Neuronal stem cell (in vitro differentiated cells): Measurements from ENCODE around the gene RAPGEF2. TPM values are rescaled to one million over a fixed set of nuclear protein-coding genes. Genes with fewer than 3 reads are reported as not detected.

ENCODE experiments used
- DNase-seq: peaks from one replicate; pipeline ENCODE4 v3.0.0-alpha.2; 2013; ENCODE audit warnings: low spot score
- H2AFZ ChIP-seq: one replicate; pipeline ENCODE4 v1.6.1; 2013; ENCODE audit warnings: mild to moderate bottlenecking, low read length, inconsistent platforms
- H2AK5ac ChIP-seq: 2 replicates; pipeline ENCODE4 v1.6.1; 2013; ENCODE audit warnings: low read depth, mild to moderate bottlenecking, inconsistent platforms, low read length, moderate library complexity, mixed read lengths
- H2BK120ac ChIP-seq: 2 replicates; pipeline ENCODE4 v1.6.1; 2013; ENCODE audit warnings: low read depth, mild to moderate bottlenecking, inconsistent platforms, low read length, moderate library complexity, mixed read lengths
- H2BK12ac ChIP-seq: one replicate; pipeline ENCODE4 v1.6.1; 2013; ENCODE audit warnings: low read length, inconsistent platforms
- H2BK15ac ChIP-seq: 2 replicates; pipeline ENCODE4 v1.6.1; 2013; ENCODE audit warnings: mild to moderate bottlenecking, low read length, inconsistent platforms, mixed read lengths
- H2BK5ac ChIP-seq: one replicate; pipeline ENCODE4 v1.6.1; 2013; ENCODE audit warnings: inconsistent platforms, mild to moderate bottlenecking, low read length, moderate library complexity
- H3K14ac ChIP-seq: one replicate; pipeline ENCODE4 v1.6.1; 2013; ENCODE audit warnings: low read length, inconsistent platforms
- H3K18ac ChIP-seq: 2 replicates; pipeline ENCODE4 v1.6.1; 2013; ENCODE audit warnings: low read length, inconsistent platforms
- H3K23ac ChIP-seq: 2 replicates; pipeline ENCODE4 v1.6.1; 2013; ENCODE audit warnings: low read depth, mild to moderate bottlenecking, mixed read lengths, low read length, inconsistent platforms; ENCODE audit not compliant: poor library complexity
- H3K27ac ChIP-seq: replicated peaks from 3 replicates; pipeline ENCODE4 v1.5.1; 2013; ENCODE audit warnings: low read length, inconsistent platforms
- H3K27me3 ChIP-seq, 3 experiments: 2 replicates each; pipeline ENCODE4 v1.6.1; 2013; ENCODE audit warnings: low read length in 3 of 3, mild to moderate bottlenecking in 2 of 3, inconsistent platforms in 1 of 3, low read depth in 1 of 3, mixed read lengths in 1 of 3, moderate library complexity in 1 of 3; ENCODE audit not compliant: control insufficient read depth in 3 of 3, insufficient read depth in 3 of 3
- H3K36me3 ChIP-seq, 2 donors: replicated peaks in 1 of 2; 2 replicates each; pipeline ENCODE4 v1.6.1; 2013; ENCODE audit warnings: low read length in 2 of 2; ENCODE audit not compliant: control insufficient read depth in 2 of 2, insufficient read depth in 2 of 2
- H3K4ac ChIP-seq: 2 replicates; pipeline ENCODE4 v1.6.1; 2013; ENCODE audit warnings: inconsistent platforms, mild to moderate bottlenecking, low read length, moderate library complexity
- H3K4me1 ChIP-seq, 2 donors: 1 replicate in 1 of 2; 2 replicates in 1 of 2; pipeline ENCODE4 v1.6.1; 2013; ENCODE audit warnings: low read length in 2 of 2, low read depth in 1 of 2; ENCODE audit not compliant: control insufficient read depth in 2 of 2, insufficient read depth in 1 of 2
- H3K4me2 ChIP-seq: one replicate; pipeline ENCODE4 v1.6.1; 2013; ENCODE audit warnings: mild to moderate bottlenecking, low read length, inconsistent platforms; ENCODE audit not compliant: insufficient read depth, poor library complexity, severe bottlenecking
- H3K4me3 ChIP-seq, 2 donors: 2 replicates each; pipeline ENCODE4 v1.5.1; 2013; ENCODE audit warnings: low read length in 2 of 2, mild to moderate bottlenecking in 2 of 2, inconsistent platforms in 1 of 2, moderate library complexity in 1 of 2
- H3K79me1 ChIP-seq: one replicate; pipeline ENCODE4 v1.6.1; 2013; ENCODE audit warnings: low read depth, mild to moderate bottlenecking, inconsistent platforms, low read length, moderate library complexity
- H3K9ac ChIP-seq: one replicate; pipeline ENCODE4 v1.6.1; 2013; ENCODE audit warnings: mild to moderate bottlenecking, low read depth, low read length, inconsistent platforms; ENCODE audit not compliant: poor library complexity
- H3K9me3 ChIP-seq, 2 donors: replicated peaks in 1 of 2; 2 replicates each; pipeline versions ENCODE3 to v1.6.1; 2013; ENCODE audit warnings: low read length in 2 of 2, mild to moderate bottlenecking in 2 of 2, inconsistent platforms in 1 of 2, low read depth in 1 of 2, mixed read lengths in 1 of 2, moderate library complexity in 1 of 2; ENCODE audit not compliant: control insufficient read depth in 2 of 2, insufficient read depth in 1 of 2
- H4K8ac ChIP-seq: one replicate; pipeline ENCODE4 v1.6.1; 2013; ENCODE audit warnings: low read depth, mild to moderate bottlenecking, inconsistent platforms, low read length, moderate library complexity
- H4K91ac ChIP-seq: one replicate; pipeline ENCODE4 v1.6.1; 2013; ENCODE audit warnings: low read length, low read depth, mild to moderate bottlenecking, inconsistent platforms; ENCODE audit not compliant: poor library complexity
- WGBS, 2 donors: extraction: QIAGEN DNeasy Blood & Tissue Kit; methylation state at CpG; one replicate each; pipeline ENCODE4 v1.1.7; 2013; ENCODE audit warnings: missing lambda C conversion rate in 2 of 2, mixed read lengths in 1 of 2; ENCODE audit not compliant: insufficient read length in 2 of 2, insufficient replicate concordance in 1 of 2; ENCODE audit errors: extremely low coverage in 2 of 2; 5-methylcytosine and 5-hydroxymethylcytosine counted together
- polyA plus RNA-seq, 2 experiments: library from polyadenylated mRNA; stranded (reverse); fragments of 200-250 nt; gene quantifications; one replicate each; pipeline ENCODE4 v1.2.3, GENCODE V29; 2013

Gene RAPGEF2, protein sequence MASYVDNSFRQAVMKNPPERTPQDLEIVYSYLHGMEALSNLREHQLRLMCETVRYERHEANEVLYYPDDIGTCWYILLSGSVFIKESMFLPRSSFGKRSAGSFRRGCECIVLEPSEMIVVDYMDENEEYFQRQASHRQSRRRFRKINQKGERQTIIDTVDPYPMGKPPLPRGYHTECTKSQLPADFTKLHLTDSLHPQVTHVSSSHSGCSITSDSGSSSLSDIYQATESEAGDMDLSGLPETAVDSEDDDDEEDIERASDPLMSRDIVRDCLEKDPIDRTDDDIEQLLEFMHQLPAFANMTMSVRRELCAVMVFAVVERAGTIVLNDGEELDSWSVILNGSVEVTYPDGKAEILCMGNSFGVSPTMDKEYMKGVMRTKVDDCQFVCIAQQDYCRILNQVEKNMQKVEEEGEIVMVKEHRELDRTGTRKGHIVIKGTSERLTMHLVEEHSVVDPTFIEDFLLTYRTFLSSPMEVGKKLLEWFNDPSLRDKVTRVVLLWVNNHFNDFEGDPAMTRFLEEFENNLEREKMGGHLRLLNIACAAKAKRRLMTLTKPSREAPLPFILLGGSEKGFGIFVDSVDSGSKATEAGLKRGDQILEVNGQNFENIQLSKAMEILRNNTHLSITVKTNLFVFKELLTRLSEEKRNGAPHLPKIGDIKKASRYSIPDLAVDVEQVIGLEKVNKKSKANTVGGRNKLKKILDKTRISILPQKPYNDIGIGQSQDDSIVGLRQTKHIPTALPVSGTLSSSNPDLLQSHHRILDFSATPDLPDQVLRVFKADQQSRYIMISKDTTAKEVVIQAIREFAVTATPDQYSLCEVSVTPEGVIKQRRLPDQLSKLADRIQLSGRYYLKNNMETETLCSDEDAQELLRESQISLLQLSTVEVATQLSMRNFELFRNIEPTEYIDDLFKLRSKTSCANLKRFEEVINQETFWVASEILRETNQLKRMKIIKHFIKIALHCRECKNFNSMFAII (N-terminal part only)
- 19.0 TPM for polyA plus RNA-seq (2013, experiment 1 of 2)
- 19.5 TPM for polyA plus RNA-seq (2013, experiment 2 of 2)

DNA sequence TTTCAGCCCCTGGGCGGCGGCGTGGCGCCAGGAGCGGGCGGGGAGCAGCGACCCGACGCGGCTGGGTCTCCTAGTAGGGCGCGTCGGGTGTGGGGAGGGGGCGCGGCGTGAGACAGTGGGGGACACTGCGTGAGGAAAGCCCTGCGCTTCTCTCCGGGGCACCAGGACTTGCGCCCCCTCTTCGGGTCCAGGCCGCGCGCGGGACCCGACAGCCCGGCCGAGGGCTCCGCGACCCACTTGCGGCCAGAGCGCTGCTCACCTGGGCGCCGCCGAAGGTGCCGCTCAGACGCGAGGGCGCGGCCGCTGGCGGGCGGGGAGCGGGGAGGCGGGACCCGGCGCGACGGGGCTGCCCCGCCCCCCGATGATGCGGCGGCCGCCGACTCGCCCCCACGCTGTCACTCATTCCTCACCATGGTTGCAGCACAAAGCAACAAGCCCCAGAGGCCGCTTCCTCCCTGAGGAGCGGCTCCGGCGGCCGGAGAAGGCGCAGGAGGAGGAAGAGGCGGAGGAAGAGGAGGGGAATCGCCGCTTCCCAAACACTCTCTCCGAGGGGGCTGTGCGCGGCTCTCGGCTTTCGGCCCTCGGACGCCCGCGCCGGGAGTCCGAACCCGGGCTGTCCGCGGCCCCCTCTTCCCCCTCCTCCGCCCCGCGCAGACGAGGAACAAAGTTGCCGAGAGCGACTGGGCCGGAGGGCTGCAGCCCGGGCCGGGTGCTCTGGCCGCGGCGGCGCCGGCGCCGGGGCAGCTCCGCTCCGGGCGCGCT lies at the start of gene RAPGEF2:
RAPGEF2 (plus strand) TSS at position 458 of the 762 bp plus-strand sequence. CDS start 1,084 bp downstream, outside the sequence.
- H3K27ac ChIP-seq: peak within 1 kb of the TSS; percentile 78
- no peak within 1 kb of the TSS for H4K8ac ChIP-seq
- peaks cover 0 to 11% (median 8%) of the 10 kb centered on the region in 3 experiments for H3K27me3 ChIP-seq
- H3K4me2 ChIP-seq: peak within 1 kb of the TSS; percentile 96
- peak; percentile 90 for DNase-seq
- no peak within 1 kb of the TSS for H2BK120ac ChIP-seq
- peaks cover 1% of the 10 kb centered on the region for H3K79me1 ChIP-seq
- H3K18ac ChIP-seq: peak within 1 kb of the TSS; percentile 96
- H2AFZ ChIP-seq: peak within 1 kb of the TSS; percentile 97
- no peak within 1 kb of the TSS for H2AK5ac ChIP-seq
- H4K91ac ChIP-seq: no peak within 1 kb of the TSS
- no peaks in the 10 kb centered on the region for H3K36me3 ChIP-seq
- H3K9ac ChIP-seq: peak within 1 kb of the TSS; percentile 94
- H3K4me1 ChIP-seq: peaks cover 14 to 17% of the 10 kb centered on the region in 2 donors
- H2BK5ac ChIP-seq: peak within 1 kb of the TSS; percentile 91
- H3K14ac ChIP-seq: peak within 1 kb of the TSS; percentile 94
- H3K4me3 ChIP-seq: peak within 1 kb of the TSS; percentile 86 to 99
- H2BK15ac ChIP-seq: peak within 1 kb of the TSS; percentile 63
- H3K23ac ChIP-seq: peak within 1 kb of the TSS; percentile 87
- H3K4ac ChIP-seq: peak within 1 kb of the TSS; percentile 40
- no CpG with 5 or more reads among the region's 100 CpGs for WGBS, 2 donors
- H2BK12ac ChIP-seq: no peak within 1 kb of the TSS
- no peaks in the 10 kb centered on the region for H3K9me3 ChIP-seq

DNA sequence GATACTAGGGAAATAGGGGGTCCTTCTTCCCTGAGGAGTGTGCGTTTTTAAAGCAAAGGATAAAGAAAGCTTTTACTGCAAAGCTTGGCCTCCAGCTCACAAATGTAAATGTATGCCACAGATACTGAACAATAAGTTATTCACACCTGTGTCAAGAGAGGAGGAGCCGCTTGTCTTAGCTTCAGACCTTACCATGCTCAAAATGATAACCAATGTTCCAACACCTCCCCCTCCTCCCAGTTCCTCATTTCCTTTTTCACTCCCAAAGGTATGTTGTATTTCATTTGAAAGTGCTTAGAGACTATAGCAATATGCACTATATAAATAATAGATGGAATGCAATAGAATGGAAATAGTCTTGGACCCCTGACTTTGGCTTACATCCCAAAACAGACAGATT lies 47.0 kb upstream of the RAPGEF2 start:
- Histone ChIP-seq H2BK12ac (no peak overlapping the region), H3K9ac (no peak overlapping the region), H3K27ac (no peak overlapping the region), H3K18ac (no peak overlapping the region), H2AFZ (no peak overlapping the region), H4K8ac (no peak overlapping the region), H2BK5ac (no peak overlapping the region), H3K14ac (no peak overlapping the region), H2BK120ac (no peak overlapping the region), H4K91ac (no peak overlapping the region), H3K4ac (no peak overlapping the region), H3K4me2 (no peak overlapping the region), H3K36me3 (no peaks in the 10 kb centered on the region), H2AK5ac (no peak overlapping the region), H3K79me1 (no peaks in the 10 kb centered on the region), H3K9me3 (no peaks in the 10 kb centered on the region), H3K4me1 (peaks cover 7 to 18% of the 10 kb centered on the region in 2 donors), H3K4me3 (no peak overlapping the region), H3K23ac (no peak overlapping the region), H2BK15ac (no peak overlapping the region), H3K27me3 (no peaks in the 10 kb centered on the region)
- no CpG with 5 or more reads among the region's 2 CpGs for WGBS, 2 donors
- no peak for DNase-seq

DNA sequence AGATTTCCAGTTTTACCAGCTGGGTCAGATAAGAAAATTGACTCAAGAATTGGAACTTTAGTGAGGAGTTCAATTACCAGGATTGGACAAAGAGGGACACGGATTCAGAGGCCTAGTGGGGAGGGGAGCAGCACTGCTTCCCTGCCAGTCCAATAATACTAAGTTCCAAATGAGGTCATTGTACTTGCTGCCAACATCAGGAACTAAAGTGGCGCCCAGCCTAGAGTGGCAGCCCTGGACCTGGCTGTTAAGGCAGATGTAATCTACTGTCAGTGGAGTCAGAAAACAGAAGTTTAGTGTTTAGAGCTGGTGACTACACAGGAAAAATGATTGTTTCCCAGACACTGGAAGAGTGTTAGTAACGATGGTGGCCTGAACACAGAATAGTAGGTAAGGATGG lies 42.7 kb upstream of the RAPGEF2 start:
- no peaks in the 10 kb centered on the region for H3K27me3 ChIP-seq
- no peaks in the 10 kb centered on the region for H3K9me3 ChIP-seq
- H3K27ac ChIP-seq: no peak overlapping the region
- H3K23ac ChIP-seq: no peak overlapping the region
- DNase-seq: no peak
- no peak overlapping the region for H3K14ac ChIP-seq
- H2BK15ac ChIP-seq: no peak overlapping the region
- no peaks in the 10 kb centered on the region for H3K79me1 ChIP-seq
- no peak overlapping the region for H2BK12ac ChIP-seq
- H3K36me3 ChIP-seq: no peaks in the 10 kb centered on the region
- H4K91ac ChIP-seq: no peak overlapping the region
- no peak overlapping the region for H2BK5ac ChIP-seq
- H2BK120ac ChIP-seq: no peak overlapping the region
- H3K18ac ChIP-seq: no peak overlapping the region
- H2AFZ ChIP-seq: peak overlapping the region; percentile 29
- H3K4me3 ChIP-seq: no peak overlapping the region
- H3K4ac ChIP-seq: no peak overlapping the region
- H3K9ac ChIP-seq: no peak overlapping the region
- no CpG with 5 or more reads among the region's 3 CpGs for WGBS, 2 donors
- H3K4me2 ChIP-seq: no peak overlapping the region
- H3K4me1 ChIP-seq: peaks cover 0 to 5% of the 10 kb centered on the region in 2 donors
- H4K8ac ChIP-seq: no peak overlapping the region
- no peak overlapping the region for H2AK5ac ChIP-seq
